Stomach smooth muscle (tissue), 2 donors: ENCODE measurements around the gene SAP30BP.

Experiments used
- H3K27ac ChIP-seq: one replicate; pipeline ENCODE4 v1.7.0; 2013; ENCODE audit warnings: mild to moderate bottlenecking, low read length, inconsistent platforms
- H3K27me3 ChIP-seq, 2 donors: one replicate each; pipeline ENCODE4 v1.7.0; 2013; ENCODE audit warnings: low read length in 2 of 2; ENCODE audit not compliant: insufficient read depth in 2 of 2, control insufficient read depth in 1 of 2
- H3K36me3 ChIP-seq, 2 donors: one replicate each; pipeline ENCODE4 v1.7.0; 2013; ENCODE audit warnings: low read length in 2 of 2; ENCODE audit not compliant: control insufficient read depth in 2 of 2, insufficient read depth in 2 of 2
- H3K4me1 ChIP-seq: one replicate; pipeline ENCODE4 v1.7.0; 2013; ENCODE audit warnings: low read length; ENCODE audit not compliant: control insufficient read depth, insufficient read depth
- H3K4me3 ChIP-seq, 2 donors: one replicate each; pipeline ENCODE4 v1.7.0; 2013; ENCODE audit warnings: low read length in 2 of 2
- H3K9ac ChIP-seq, 2 donors: one replicate each; pipeline ENCODE4 v1.7.0; 2013; ENCODE audit warnings: low read length in 2 of 2, mild to moderate bottlenecking in 1 of 2
- H3K9me3 ChIP-seq, 2 donors: one replicate each; pipeline ENCODE4 v1.7.0; 2013; ENCODE audit warnings: low read length in 2 of 2; ENCODE audit not compliant: control insufficient read depth in 2 of 2
- donor health status: healthy.
- donor health status: Pancreatic carcinoma.

Gene SAP30BP

DNA sequence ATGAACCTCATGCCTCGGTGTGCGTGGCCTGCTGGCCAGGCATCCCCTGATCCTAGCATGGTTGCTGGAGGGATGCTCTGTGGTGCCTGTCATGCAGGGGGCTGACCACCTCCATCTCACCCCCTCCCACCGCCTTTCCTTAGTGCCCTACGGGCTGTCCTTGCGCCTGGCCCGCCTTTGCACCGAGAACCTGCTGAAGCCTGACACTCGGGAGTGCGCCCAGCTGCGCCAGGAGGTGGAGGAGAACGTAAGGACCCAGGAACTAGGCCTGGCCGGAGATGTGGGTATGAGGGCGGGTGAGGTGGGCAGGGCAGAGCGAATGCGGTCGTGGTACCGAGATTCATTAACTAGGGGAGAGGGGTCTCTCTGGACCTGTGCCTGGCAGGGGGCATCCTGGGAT is 73.1 kb downstream of the SAP30BP start:
- Histone ChIP-seq H3K36me3 (no peaks in the 10 kb centered on the region), H3K9me3 (no peaks in the 10 kb centered on the region), H3K27ac (no peak overlapping the region), H3K4me1 (no peaks in the 10 kb centered on the region), H3K9ac (no peak overlapping the region), H3K4me3 (no peak overlapping the region), H3K27me3 (no peaks in the 10 kb centered on the region)

DNA sequence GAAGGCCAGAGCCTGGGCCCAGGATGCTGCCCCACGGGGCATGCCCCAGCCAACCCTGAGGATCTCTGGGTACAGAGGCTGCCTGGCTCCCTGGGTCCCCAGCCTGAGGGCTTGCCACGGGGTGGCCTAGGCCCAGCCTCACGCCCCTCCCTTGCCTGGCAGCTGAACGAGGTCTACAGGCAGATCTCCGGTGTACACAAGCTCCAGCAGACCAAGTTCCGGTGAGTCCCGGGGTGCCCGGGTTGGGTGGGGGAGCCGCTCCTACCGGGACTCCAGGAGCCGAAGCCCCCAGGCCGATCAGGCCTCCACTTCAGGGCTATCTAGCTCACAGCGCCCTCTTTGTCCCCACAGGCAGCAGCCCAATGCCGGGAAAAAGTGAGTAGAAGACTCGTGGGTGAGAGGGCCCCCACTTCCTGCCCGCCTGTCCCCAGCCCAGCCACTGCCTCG is 73.5 kb downstream of the SAP30BP start:
- H3K4me3 ChIP-seq = no peak overlapping the region
- H3K27me3 ChIP-seq = no peaks in the 10 kb centered on the region
- no peak overlapping the region for H3K9ac ChIP-seq
- H3K9me3 ChIP-seq = no peaks in the 10 kb centered on the region
- H3K36me3 ChIP-seq = no peaks in the 10 kb centered on the region
- H3K27ac ChIP-seq = no peak overlapping the region
- no peaks in the 10 kb centered on the region for H3K4me1 ChIP-seq

DNA sequence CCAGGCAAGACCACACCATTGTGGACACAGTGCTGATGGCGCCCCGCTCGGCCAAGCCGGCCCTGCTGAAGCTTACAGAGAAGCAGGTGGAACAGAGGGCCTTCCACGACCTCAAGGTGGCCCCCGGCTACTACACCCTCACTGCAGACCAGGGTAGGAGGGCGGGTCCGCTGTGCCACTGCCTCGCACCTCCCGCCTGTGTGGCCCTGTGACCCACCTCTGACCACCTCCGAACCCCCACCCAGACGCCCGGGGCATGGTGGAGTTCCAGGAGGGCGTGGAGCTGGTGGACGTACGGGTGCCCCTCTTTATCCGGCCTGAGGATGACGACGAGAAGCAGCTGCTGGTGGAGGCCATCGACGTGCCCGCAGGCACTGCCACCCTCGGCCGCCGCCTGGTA is 75.2 kb downstream of the SAP30BP start:
- Histone ChIP-seq H3K27ac (no peak overlapping the region), H3K4me3 (no peak overlapping the region), H3K4me1 (peaks cover under 1% of the 10 kb centered on the region), H3K9ac (no peak overlapping the region), H3K27me3 (no peaks in the 10 kb centered on the region), H3K9me3 (no peaks in the 10 kb centered on the region), H3K36me3 (no peaks in the 10 kb centered on the region)

DNA sequence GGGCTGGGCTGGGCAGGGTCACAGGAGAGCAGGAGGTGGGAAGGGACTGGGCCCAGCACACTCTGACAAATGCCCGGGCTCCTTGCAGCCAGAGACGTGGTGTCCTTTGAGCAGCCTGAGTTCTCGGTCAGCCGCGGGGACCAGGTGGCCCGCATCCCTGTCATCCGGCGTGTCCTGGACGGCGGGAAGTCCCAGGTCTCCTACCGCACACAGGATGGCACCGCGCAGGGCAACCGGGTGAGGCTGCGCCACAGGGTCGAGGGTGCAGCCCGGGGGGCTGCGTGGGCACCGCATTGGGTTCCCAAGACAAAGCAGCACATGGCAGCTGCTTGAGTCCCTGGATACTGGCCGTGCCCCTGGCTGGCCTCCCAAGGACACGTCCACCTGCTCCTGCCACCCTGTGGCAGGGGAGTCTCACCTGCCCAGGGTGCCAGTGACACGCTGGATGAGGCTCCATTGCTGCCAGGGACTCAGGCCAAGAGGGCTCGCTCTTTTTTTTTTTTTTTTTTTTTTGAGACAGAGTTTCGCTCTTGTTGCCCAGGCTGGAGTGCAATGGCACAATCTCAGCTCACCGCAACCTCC is 76.6 kb downstream of the SAP30BP start:
- no peaks in the 10 kb centered on the region for H3K27me3 ChIP-seq
- no peak overlapping the region for H3K4me3 ChIP-seq
- H3K9me3 ChIP-seq = no peaks in the 10 kb centered on the region
- H3K4me1 ChIP-seq = peaks cover 4% of the 10 kb centered on the region
- no peak overlapping the region for H3K9ac ChIP-seq
- no peak overlapping the region for H3K27ac ChIP-seq
- no peaks in the 10 kb centered on the region for H3K36me3 ChIP-seq

DNA sequence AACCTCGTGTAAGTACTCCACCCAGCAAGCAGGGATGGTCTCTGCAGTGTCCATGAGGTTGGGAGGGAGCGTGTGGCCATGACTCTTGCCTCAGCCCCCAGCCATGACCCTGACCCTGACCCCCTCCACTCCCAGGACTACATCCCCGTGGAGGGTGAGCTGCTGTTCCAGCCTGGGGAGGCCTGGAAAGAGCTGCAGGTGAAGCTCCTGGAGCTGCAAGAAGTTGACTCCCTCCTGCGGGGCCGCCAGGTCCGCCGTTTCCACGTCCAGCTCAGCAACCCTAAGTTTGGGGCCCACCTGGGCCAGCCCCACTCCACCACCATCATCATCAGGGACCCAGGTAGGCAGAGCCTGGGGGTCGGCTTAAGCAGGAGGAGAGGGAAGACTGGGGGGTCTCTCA is 81.6 kb downstream of the SAP30BP start:
- no peak overlapping the region for H3K4me3 ChIP-seq
- no peak overlapping the region for H3K9ac ChIP-seq
- H3K27me3 ChIP-seq = no peaks in the 10 kb centered on the region
- H3K36me3 ChIP-seq = no peaks in the 10 kb centered on the region
- H3K27ac ChIP-seq = no peak overlapping the region
- H3K9me3 ChIP-seq = no peaks in the 10 kb centered on the region
- peaks cover 19% of the 10 kb centered on the region for H3K4me1 ChIP-seq

DNA sequence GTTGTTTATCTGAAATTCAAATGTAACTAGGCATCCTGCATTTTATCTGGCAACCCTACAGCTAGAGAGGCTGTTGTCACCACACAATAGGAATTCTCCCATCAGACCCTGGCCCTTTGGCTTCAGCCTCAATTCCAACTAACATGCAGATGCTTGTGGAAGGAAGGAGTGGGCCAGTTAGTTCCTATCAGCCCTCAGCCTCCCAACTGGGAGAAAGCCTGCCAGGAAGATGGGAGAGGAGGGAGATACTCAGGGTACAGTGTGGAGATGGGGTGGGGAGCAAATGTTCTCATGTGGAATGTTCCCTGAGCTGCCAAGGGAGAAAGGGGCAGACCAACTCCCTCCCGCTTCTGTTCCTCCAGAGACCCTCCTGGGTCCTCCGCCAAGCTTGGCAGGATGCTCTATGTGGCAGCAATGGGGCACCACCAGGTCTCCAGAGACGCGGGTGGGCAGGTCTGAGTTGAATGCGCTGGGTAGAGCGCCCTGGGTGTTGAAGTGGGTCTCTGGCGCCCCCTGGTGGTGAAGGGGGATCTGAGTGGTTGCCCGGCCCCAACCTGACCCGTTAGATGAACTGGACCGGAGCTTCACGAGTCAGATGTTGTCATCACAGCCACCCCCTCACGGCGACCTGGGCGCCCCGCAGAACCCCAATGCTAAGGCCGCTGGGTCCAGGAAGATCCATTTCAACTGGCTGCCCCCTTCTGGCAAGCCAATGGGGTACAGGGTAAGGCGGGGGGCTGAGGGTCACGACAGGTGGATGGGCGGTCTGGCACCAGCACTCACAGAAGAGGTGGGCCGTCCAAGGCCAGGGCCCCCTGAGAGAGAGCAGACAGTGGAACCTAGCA is 82.6 kb downstream of the SAP30BP start:
- no peak overlapping the region for H3K27ac ChIP-seq
- H3K4me1 ChIP-seq = peaks cover 29% of the 10 kb centered on the region
- no peaks in the 10 kb centered on the region for H3K9me3 ChIP-seq
- peak overlapping the region in 1 of 2 donors; percentile 51 for H3K9ac ChIP-seq
- no peaks in the 10 kb centered on the region for H3K36me3 ChIP-seq
- peak overlapping the region in 1 of 2 donors; percentile 57 for H3K4me3 ChIP-seq
- no peaks in the 10 kb centered on the region for H3K27me3 ChIP-seq

DNA sequence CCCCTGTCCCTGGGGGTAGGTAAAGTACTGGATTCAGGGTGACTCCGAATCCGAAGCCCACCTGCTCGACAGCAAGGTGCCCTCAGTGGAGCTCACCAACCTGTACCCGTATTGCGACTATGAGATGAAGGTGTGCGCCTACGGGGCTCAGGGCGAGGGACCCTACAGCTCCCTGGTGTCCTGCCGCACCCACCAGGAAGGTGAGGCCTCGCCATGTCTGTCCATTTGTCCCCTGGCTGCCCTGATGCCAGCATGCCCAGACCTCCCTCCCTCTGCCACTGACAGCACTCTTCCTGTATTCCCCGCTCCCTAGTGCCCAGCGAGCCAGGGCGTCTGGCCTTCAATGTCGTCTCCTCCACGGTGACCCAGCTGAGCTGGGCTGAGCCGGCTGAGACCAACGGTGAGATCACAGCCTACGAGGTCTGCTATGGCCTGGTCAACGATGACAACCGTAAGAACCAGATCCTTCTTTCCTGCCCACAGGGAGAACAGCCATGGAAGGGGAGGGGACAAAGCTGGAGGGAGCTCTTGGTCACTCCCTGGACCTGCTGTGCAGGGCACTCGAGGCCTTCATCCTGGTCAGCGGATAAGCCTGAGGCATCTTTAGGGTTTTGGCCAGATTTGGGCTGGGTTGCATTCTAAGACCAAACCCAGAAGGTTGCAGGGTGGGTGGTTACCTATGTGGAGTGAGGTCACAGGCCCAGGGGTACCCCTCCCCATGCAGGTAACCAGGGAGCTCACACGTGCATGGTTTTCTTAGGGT is 83.7 kb downstream of the SAP30BP start:
- Histone ChIP-seq H3K27ac (no peak overlapping the region), H3K27me3 (no peaks in the 10 kb centered on the region), H3K9me3 (no peaks in the 10 kb centered on the region)

DNA sequence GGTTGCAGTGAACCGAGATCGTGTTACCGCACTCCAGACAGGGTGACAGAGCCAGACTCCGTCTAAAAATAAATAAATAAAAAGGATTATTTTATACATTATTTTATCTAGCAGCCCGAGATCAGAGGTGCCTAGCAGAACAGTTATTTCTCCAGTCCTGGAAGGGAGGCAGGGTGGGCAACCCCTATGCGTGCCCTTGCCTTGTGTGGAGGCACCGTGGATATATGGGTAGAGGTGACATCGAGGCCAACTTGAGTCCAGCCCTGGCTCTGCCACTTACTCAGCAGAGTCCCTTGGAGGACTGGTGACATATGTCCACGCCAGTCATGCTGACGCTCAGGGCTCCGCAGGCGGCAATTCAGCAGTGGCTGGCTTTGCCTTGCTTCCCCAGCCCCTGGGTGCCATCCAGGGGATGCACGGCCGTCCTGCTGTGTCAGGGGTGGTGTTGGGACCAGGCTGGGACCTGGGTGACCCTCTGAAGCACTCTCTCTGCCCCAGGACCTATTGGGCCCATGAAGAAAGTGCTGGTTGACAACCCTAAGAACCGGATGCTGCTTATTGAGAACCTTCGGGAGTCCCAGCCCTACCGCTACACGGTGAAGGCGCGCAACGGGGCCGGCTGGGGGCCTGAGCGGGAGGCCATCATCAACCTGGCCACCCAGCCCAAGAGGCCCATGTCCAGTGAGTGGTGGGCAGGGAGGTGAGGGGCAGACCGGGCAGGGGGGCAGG is 84.7 kb downstream of the SAP30BP start:
- H3K9me3 ChIP-seq = no peaks in the 10 kb centered on the region
- H3K27me3 ChIP-seq = no peaks in the 10 kb centered on the region
- H3K4me3 ChIP-seq = no peak overlapping the region
- no peak overlapping the region for H3K9ac ChIP-seq
- H3K27ac ChIP-seq = no peak overlapping the region
- H3K4me1 ChIP-seq = peaks cover 30% of the 10 kb centered on the region
- H3K36me3 ChIP-seq = no peaks in the 10 kb centered on the region

More for the DNA sequence above, 83.7 kb downstream of the SAP30BP start:
- Histone ChIP-seq H3K4me1 (peaks cover 30% of the 10 kb centered on the region), H3K9ac (no peak overlapping the region), H3K4me3 (no peak overlapping the region), H3K36me3 (no peaks in the 10 kb centered on the region)

DNA sequence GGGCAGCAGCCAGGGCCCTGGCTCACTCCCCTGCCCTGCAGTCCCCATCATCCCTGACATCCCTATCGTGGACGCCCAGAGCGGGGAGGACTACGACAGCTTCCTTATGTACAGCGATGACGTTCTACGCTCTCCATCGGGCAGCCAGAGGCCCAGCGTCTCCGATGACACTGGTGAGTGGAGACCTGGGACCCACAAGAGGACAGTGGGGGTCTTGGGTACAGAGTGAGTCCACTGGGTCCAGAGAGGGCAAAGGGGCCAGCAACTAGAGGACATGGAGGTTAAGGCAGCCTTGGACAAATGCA is 85.2 kb downstream of the SAP30BP start:
- Histone ChIP-seq H3K4me1 (peaks cover 29% of the 10 kb centered on the region), H3K27ac (no peak overlapping the region)

DNA sequence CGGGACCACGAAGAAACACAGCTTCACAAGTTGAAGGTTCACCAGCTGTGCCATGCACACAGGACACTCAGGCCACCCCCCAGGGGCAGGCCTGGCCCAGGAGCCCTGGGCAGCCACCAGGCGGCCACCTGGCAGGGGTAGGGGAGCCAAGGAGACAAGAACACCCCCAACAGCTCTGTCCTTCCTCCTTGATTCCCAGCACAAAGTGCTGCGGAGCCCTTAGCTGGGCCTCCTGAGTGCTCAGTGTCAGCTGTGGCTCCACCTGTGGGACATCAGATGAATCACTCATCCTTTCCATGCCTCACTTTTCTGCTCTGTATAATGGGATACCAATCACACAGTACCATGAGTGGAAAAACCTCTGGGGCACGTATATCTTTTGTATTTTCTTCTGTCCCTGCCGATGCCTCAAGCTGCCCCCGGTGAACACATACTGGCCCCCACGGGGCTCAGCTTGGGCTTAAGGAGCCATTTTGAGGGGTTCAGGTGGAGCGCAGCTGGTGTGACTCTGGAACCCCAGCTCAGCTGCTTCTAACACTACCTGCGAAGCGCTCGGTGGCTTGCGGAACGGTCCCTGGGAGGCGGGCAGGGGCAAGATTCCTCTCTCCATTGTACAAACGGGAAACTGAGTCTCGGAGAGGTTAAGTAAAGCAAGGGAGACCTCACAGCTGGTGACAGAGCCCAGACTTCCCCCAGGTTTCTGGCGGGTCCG is 85.8 kb downstream of the SAP30BP start:
- Histone ChIP-seq H3K9ac (peak overlapping the region; percentile 44 to 51), H3K4me1 (peaks cover 26% of the 10 kb centered on the region), H3K27ac (no peak overlapping the region), H3K36me3 (peaks cover 0 to 3% of the 10 kb centered on the region in 2 donors), H3K4me3 (peak overlapping the region; percentile 50 to 73), H3K27me3 (no peaks in the 10 kb centered on the region), H3K9me3 (no peaks in the 10 kb centered on the region)

More for the DNA sequence above, 85.2 kb downstream of the SAP30BP start:
- no peaks in the 10 kb centered on the region for H3K9me3 ChIP-seq
- H3K4me3 ChIP-seq = no peak overlapping the region
- H3K27me3 ChIP-seq = no peaks in the 10 kb centered on the region
- no peaks in the 10 kb centered on the region for H3K36me3 ChIP-seq
- no peak overlapping the region for H3K9ac ChIP-seq
